ENCODE measurements around the gene TMEM132C. TPM values are rescaled to one million over a fixed set of nuclear protein-coding genes. Genes with fewer than 3 reads are reported as not detected.

Gene TMEM132C
- polyA plus RNA-seq, 2 donors, result 0.43 to 0.65 TPM

DNA sequence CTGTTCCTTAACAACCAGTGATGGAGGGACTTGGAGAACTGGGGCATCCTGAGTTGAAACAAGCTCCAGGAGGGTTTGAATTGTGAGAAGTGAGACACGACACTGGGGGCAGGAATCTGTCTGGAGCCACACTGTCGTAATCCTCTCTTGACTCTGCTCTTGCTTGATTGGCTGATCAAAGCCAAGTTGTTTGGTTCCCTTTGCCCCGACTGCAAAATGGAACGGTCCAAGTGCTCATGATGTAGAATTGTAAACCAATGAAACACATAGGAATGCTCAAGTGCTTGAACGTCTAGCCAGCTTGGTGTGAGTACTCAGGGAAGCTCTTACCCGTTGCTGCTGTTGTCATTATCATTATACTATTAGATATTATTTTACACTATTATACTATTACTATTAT lies 98.1 kb downstream of the TMEM132C start:
- Histone ChIP-seq H3K4me3 (ENCODE audit: low read depth in 1 of 2, low read length in 2 of 2) (no peak overlapping the region), H3K9me3 (ENCODE audit: control insufficient read depth in 2 of 2, insufficient read depth in 1 of 2, low read depth in 1 of 2, low read length in 1 of 2) (peaks cover 0 to 2% of the 10 kb centered on the region in 2 donors), H3K4me1 (ENCODE audit: control insufficient read depth in 2 of 2, insufficient read depth in 2 of 2, low read length in 1 of 2) (peaks cover 0 to 2% of the 10 kb centered on the region in 2 donors), H3K27me3 (ENCODE audit: control insufficient read depth in 1 of 2, insufficient read depth in 2 of 2, low read length in 2 of 2) (no peaks in the 10 kb centered on the region), H3K36me3 (ENCODE audit: control insufficient read depth in 2 of 2, insufficient read depth in 2 of 2, low read length in 1 of 2) (no peaks in the 10 kb centered on the region), H3K27ac (ENCODE audit: low read depth in 2 of 2, low read length in 1 of 2) (no peak overlapping the region)
- 47 to 56% methylated on average over 6 of the region's 6 CpGs for WGBS, 2 donors

DNA sequence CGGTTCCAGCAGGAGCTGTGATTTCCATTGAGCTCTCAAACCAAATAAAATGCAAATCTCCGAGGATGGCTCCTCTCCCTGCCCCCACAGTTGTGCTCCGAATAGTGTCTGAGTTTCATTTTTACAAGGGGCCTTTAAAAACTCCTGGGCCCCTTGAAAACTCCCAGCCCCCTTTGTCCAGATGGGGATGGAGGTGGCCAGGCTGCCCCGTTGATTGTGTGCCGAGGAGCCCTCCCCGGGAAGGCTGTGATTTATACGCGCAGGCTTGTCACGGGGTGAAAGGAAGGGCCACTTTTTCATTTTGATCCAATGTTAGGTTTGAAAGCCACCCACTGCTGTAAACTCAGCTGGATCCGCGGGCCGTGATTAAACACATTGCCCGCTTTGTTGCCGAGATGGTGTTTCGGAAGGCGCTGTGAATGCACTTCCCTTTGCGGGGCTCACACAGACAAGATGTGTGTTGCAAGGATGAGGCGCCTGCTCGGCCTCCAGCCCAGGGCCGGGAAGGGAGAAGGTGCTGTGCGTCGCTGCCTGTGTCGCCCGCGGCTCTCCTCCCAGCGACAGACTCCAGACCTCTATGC lies 98.8 kb downstream of the TMEM132C start:
- Histone ChIP-seq H3K36me3 (ENCODE audit: control insufficient read depth in 2 of 2, insufficient read depth in 2 of 2, low read length in 1 of 2) (no peaks in the 10 kb centered on the region), H3K9me3 (ENCODE audit: control insufficient read depth in 2 of 2, insufficient read depth in 1 of 2, low read depth in 1 of 2, low read length in 1 of 2) (peaks cover 0 to 2% of the 10 kb centered on the region in 2 donors), H3K4me3 (ENCODE audit: low read depth in 1 of 2, low read length in 2 of 2) (no peak overlapping the region), H3K27me3 (ENCODE audit: control insufficient read depth in 1 of 2, insufficient read depth in 2 of 2, low read length in 2 of 2) (no peaks in the 10 kb centered on the region), H3K4me1 (ENCODE audit: control insufficient read depth in 2 of 2, insufficient read depth in 2 of 2, low read length in 1 of 2) (peaks cover 0 to 2% of the 10 kb centered on the region in 2 donors), H3K27ac (ENCODE audit: low read depth in 2 of 2, low read length in 1 of 2) (no peak overlapping the region)
- WGBS, 2 donors, result 5% methylated on average over 25 to 26 of the region's 26 CpGs

DNA sequence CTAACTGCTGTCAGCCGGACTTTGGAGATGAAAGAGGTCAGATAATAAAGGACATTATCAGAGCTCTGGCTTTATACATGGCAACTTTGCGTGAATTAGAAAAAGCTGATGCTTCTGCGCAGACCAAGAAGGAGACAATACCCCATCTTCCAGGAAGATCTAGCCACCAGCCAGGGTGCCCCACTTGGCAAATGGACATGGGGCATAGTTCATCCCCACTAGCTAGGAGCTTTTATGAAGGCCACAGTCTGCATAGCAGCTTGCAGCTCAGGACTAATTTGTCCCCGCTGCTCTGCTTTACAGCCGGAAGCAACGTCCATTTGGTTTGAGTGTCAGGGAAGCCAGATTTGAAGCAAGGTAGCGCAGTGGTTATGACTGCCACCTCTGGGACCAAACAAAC lies 101.0 kb downstream of the TMEM132C start:
- Histone ChIP-seq H3K27me3 (ENCODE audit: control insufficient read depth in 1 of 2, insufficient read depth in 2 of 2, low read length in 2 of 2) (no peaks in the 10 kb centered on the region), H3K4me1 (ENCODE audit: control insufficient read depth in 2 of 2, insufficient read depth in 2 of 2, low read length in 1 of 2) (peaks cover 0 to 2% of the 10 kb centered on the region in 2 donors), H3K9me3 (ENCODE audit: control insufficient read depth in 2 of 2, insufficient read depth in 1 of 2, low read depth in 1 of 2, low read length in 1 of 2) (peaks cover 0 to 2% of the 10 kb centered on the region in 2 donors), H3K4me3 (ENCODE audit: low read depth in 1 of 2, low read length in 2 of 2) (no peak overlapping the region), H3K27ac (ENCODE audit: low read depth in 2 of 2, low read length in 1 of 2) (no peak overlapping the region), H3K36me3 (ENCODE audit: control insufficient read depth in 2 of 2, insufficient read depth in 2 of 2, low read length in 1 of 2) (no peaks in the 10 kb centered on the region)
- WGBS, 2 donors, result 88 to 89% methylated on average over 7 of the region's 7 CpGs

DNA sequence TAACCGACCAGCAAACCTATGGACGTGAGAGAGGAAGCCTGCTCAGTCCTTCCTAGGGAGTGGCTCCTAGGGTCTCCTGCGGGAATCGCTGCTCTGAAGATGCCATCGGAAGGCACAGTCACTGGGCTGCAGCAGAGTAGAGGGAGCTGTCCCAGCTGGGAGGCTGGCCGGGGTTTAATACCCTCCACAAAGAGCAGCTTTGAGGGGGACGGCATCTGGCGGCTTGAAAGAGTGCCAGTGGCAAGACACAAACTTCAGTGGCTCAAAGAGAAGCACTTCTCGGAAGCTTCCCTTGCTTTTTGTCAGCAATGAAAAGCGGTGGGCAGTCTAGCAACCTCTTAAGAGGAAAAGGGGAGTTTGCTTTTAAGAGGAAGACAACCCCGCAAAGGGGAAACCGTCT lies 114.6 kb downstream of the TMEM132C start:
- H3K4me1 ChIP-seq (ENCODE audit: control insufficient read depth in 2 of 2, insufficient read depth in 2 of 2, low read length in 1 of 2), result no peaks in the 10 kb centered on the region
- peaks cover 3 to 9% of the 10 kb centered on the region in 2 donors for H3K9me3 ChIP-seq (ENCODE audit: control insufficient read depth in 2 of 2, insufficient read depth in 1 of 2, low read depth in 1 of 2, low read length in 1 of 2)
- H3K27me3 ChIP-seq (ENCODE audit: control insufficient read depth in 1 of 2, insufficient read depth in 2 of 2, low read length in 2 of 2), result no peaks in the 10 kb centered on the region
- no peaks in the 10 kb centered on the region for H3K36me3 ChIP-seq (ENCODE audit: control insufficient read depth in 2 of 2, insufficient read depth in 2 of 2, low read length in 1 of 2)
- no peak overlapping the region for H3K4me3 ChIP-seq (ENCODE audit: low read depth in 1 of 2, low read length in 2 of 2)
- WGBS, 2 donors, result 19 to 20% methylated on average over 12 of the region's 12 CpGs
- H3K27ac ChIP-seq (ENCODE audit: low read depth in 2 of 2, low read length in 1 of 2), result no peak overlapping the region

- no peaks in the 10 kb centered on the region for H3K27me3 ChIP-seq (ENCODE audit: control insufficient read depth in 1 of 2, insufficient read depth in 2 of 2, low read length in 2 of 2)
- H3K9me3 ChIP-seq (ENCODE audit: control insufficient read depth in 2 of 2, insufficient read depth in 1 of 2, low read depth in 1 of 2, low read length in 1 of 2), result peaks cover 3 to 9% of the 10 kb centered on the region in 2 donors
- H3K4me1 ChIP-seq (ENCODE audit: control insufficient read depth in 2 of 2, insufficient read depth in 2 of 2, low read length in 1 of 2), result no peaks in the 10 kb centered on the region
- WGBS, 2 donors, result 33 to 34% methylated on average over 10 of the region's 10 CpGs
- H3K36me3 ChIP-seq (ENCODE audit: control insufficient read depth in 2 of 2, insufficient read depth in 2 of 2, low read length in 1 of 2), result no peaks in the 10 kb centered on the region
- H3K4me3 ChIP-seq (ENCODE audit: low read depth in 1 of 2, low read length in 2 of 2), result no peak overlapping the region
- H3K27ac ChIP-seq (ENCODE audit: low read depth in 2 of 2, low read length in 1 of 2), result no peak overlapping the region
Observed at GRCh38 chr12:128381946-128382345, 115.0 kb downstream of the TMEM132C start.

- WGBS, 2 donors, result 89 to 91% methylated on average over 7 of the region's 7 CpGs
- peaks cover 3 to 9% of the 10 kb centered on the region in 2 donors for H3K9me3 ChIP-seq (ENCODE audit: control insufficient read depth in 2 of 2, insufficient read depth in 1 of 2, low read depth in 1 of 2, low read length in 1 of 2)
- H3K27ac ChIP-seq (ENCODE audit: low read depth in 2 of 2, low read length in 1 of 2), result no peak overlapping the region
- H3K4me3 ChIP-seq (ENCODE audit: low read depth in 1 of 2, low read length in 2 of 2), result no peak overlapping the region
- no peaks in the 10 kb centered on the region for H3K36me3 ChIP-seq (ENCODE audit: control insufficient read depth in 2 of 2, insufficient read depth in 2 of 2, low read length in 1 of 2)
- no peaks in the 10 kb centered on the region for H3K4me1 ChIP-seq (ENCODE audit: control insufficient read depth in 2 of 2, insufficient read depth in 2 of 2, low read length in 1 of 2)
- H3K27me3 ChIP-seq (ENCODE audit: control insufficient read depth in 1 of 2, insufficient read depth in 2 of 2, low read length in 2 of 2), result no peaks in the 10 kb centered on the region
Observed at GRCh38 chr12:128382946-128383345, 116.0 kb downstream of the TMEM132C start.

- Histone ChIP-seq H3K4me1 (ENCODE audit: control insufficient read depth in 2 of 2, insufficient read depth in 2 of 2, low read length in 1 of 2) (no peaks in the 10 kb centered on the region), H3K4me3 (ENCODE audit: low read depth in 1 of 2, low read length in 2 of 2) (no peak overlapping the region), H3K36me3 (ENCODE audit: control insufficient read depth in 2 of 2, insufficient read depth in 2 of 2, low read length in 1 of 2) (no peaks in the 10 kb centered on the region), H3K27me3 (ENCODE audit: control insufficient read depth in 1 of 2, insufficient read depth in 2 of 2, low read length in 2 of 2) (no peaks in the 10 kb centered on the region), H3K27ac (ENCODE audit: low read depth in 2 of 2, low read length in 1 of 2) (no peak overlapping the region), H3K9me3 (ENCODE audit: control insufficient read depth in 2 of 2, insufficient read depth in 1 of 2, low read depth in 1 of 2, low read length in 1 of 2) (peaks cover 5 to 9% of the 10 kb centered on the region in 2 donors)
- WGBS, 2 donors, result 60% methylated on average over 18 of the region's 18 CpGs
Observed at GRCh38 chr12:128383357-128383937, 116.5 kb downstream of the TMEM132C start.

DNA sequence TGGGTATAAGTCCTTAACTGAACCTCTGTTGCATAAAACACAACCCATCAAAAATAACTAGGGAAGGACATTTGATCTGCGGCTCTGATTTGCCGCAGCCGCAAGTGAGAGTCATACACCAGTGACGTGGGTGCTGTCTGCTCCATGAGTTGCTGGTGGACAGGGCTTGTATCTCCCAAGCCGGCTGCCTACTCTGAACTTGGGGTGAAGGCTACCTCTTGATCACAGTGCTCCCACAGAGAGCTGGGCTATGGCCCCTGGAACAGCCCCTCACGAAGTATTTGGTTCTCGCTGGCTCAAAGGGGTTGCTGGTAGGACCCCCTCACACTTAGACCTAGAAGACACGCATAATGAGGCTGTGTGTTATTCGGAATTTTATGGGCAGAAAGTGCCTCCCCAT lies 118.8 kb downstream of the TMEM132C start:
- no peaks in the 10 kb centered on the region for H3K27me3 ChIP-seq (ENCODE audit: control insufficient read depth in 1 of 2, insufficient read depth in 2 of 2, low read length in 2 of 2)
- 92 to 95% methylated on average over 9 of the region's 9 CpGs for WGBS, 2 donors
- H3K4me3 ChIP-seq (ENCODE audit: low read depth in 1 of 2, low read length in 2 of 2), result no peak overlapping the region
- no peaks in the 10 kb centered on the region for H3K36me3 ChIP-seq (ENCODE audit: control insufficient read depth in 2 of 2, insufficient read depth in 2 of 2, low read length in 1 of 2)
- peaks cover 5 to 9% of the 10 kb centered on the region in 2 donors for H3K9me3 ChIP-seq (ENCODE audit: control insufficient read depth in 2 of 2, insufficient read depth in 1 of 2, low read depth in 1 of 2, low read length in 1 of 2)
- H3K27ac ChIP-seq (ENCODE audit: low read depth in 2 of 2, low read length in 1 of 2), result no peak overlapping the region
- H3K4me1 ChIP-seq (ENCODE audit: control insufficient read depth in 2 of 2, insufficient read depth in 2 of 2, low read length in 1 of 2), result no peaks in the 10 kb centered on the region

DNA sequence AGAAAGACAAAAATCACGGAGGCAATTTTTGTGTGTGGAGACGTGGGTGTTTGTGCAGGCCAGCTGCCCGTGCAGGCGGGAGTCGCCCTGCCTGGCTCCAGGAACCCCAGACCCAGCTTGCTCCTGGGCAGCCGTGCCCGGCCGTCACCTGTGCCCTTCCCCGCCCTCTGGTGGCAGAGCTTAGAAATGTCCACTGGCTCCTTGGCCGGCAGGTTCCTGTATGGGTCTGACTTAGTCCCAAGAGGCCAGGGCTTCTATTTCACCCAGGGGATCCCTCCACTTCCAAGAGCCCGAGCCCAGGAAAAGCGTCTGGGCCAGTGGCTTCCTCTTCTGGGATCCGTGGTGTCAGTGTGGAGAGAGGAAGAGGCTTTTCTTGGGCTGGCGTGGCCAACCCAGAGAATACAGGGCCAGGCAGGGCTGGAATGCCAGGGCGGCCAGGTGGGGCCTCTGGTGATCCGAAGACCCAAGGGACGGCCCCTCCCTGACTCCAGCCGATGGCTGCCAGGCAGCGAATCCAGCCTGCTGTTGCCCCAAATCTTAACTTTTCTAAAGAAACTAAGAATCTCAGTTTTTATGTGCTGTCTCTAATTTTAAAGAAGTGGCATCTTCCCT lies 120.9 kb downstream of the TMEM132C start:
- no peaks in the 10 kb centered on the region for H3K27me3 ChIP-seq (ENCODE audit: control insufficient read depth in 1 of 2, insufficient read depth in 2 of 2, low read length in 2 of 2)
- no peak overlapping the region for H3K4me3 ChIP-seq (ENCODE audit: low read depth in 1 of 2, low read length in 2 of 2)
- no peak overlapping the region for H3K27ac ChIP-seq (ENCODE audit: low read depth in 2 of 2, low read length in 1 of 2)
- H3K9me3 ChIP-seq (ENCODE audit: control insufficient read depth in 2 of 2, insufficient read depth in 1 of 2, low read depth in 1 of 2, low read length in 1 of 2), result peaks cover 5 to 7% of the 10 kb centered on the region in 2 donors
- WGBS, 2 donors, result 26 to 34% methylated on average over 19 of the region's 19 CpGs
- no peaks in the 10 kb centered on the region for H3K4me1 ChIP-seq (ENCODE audit: control insufficient read depth in 2 of 2, insufficient read depth in 2 of 2, low read length in 1 of 2)
- no peaks in the 10 kb centered on the region for H3K36me3 ChIP-seq (ENCODE audit: control insufficient read depth in 2 of 2, insufficient read depth in 2 of 2, low read length in 1 of 2)
